Endothelial cell of umbilical vein (primary cell): ENCODE results near the gene SCRN1.

Experiments used
- EZH2 ChIP-seq: IDR thresholded peaks from 2 replicates; pipeline ENCODE4 v1.6.1; 2012; ENCODE audit warnings: borderline replicate concordance, low read depth, mild to moderate bottlenecking, moderate library complexity, low read length, inconsistent platforms; ENCODE audit not compliant: severe bottlenecking
- GATA2 ChIP-seq: IDR thresholded peaks from 2 replicates; pipeline ENCODE4 v1.7.0; 2011; ENCODE audit warnings: low read depth, mild to moderate bottlenecking, moderate library complexity, mixed read lengths, low read length; ENCODE audit not compliant: insufficient read length, insufficient read depth
- JUN ChIP-seq: IDR thresholded peaks from 2 replicates; pipeline ENCODE4 v1.6.1; 2011; ENCODE audit warnings: borderline replicate concordance, low read depth; ENCODE audit not compliant: insufficient read length, insufficient read depth
- POLR2A ChIP-seq: IDR thresholded peaks from 2 replicates; pipeline ENCODE4 v1.6.1; 2012; ENCODE audit warnings: low read depth, mild to moderate bottlenecking, control low read depth, low read length
- POLR2AphosphoS5 ChIP-seq: IDR thresholded peaks from 2 replicates; pipeline ENCODE4 v1.6.1; 2012; ENCODE audit warnings: low read depth, mild to moderate bottlenecking, control low read depth, low read length, moderate library complexity; ENCODE audit not compliant: insufficient read depth
- TF ChIP-seq, protein P1 (sequence below), 2 donors: IDR thresholded peaks; 1 replicate in 1 of 2; 2 replicates in 1 of 2; pipeline ENCODE4 v1.5.1; 2011; ENCODE audit warnings: low read length in 2 of 2, mild to moderate bottlenecking in 2 of 2, moderate library complexity in 2 of 2, control low read depth in 1 of 2, inconsistent platforms in 1 of 2, low read depth in 1 of 2; ENCODE audit not compliant: insufficient read depth in 1 of 2; ENCODE audit errors: extremely low read depth in 1 of 2
- TF ChIP-seq, protein P2 (sequence below): IDR thresholded peaks from 2 replicates; pipeline ENCODE4 v1.6.1; 2011; ENCODE audit not compliant: insufficient read depth, insufficient read length

DNA sequence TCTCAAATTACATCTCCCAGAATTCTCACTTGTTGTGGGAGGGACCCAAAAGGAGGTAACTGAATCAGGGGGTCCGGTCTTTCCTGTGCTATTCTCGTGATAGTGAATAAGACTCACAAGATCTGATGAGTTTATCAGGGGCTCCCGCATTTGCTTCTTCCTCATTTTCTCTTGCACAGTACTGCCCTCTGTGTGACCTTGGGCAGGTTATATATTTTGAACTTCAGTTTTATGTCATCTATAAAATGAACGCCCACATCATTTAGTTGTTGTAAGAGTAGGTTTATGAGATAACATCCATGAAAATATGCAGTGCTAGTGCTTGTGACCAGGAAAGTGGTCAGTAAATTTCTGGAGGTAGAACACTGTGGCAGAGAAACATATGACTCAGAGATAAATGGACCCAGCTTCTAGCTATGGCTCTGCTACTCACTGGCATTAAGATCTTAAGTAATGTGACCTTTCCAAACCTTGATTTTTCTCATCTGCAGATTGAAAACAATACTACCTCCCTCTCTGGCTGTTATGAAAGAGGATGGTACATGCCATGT, 44.3 kb downstream of the SCRN1 start:
- TF ChIP-seq POLR2A: no peak
- TF ChIP-seq EZH2: no peak
- TF ChIP-seq, protein P1, sequence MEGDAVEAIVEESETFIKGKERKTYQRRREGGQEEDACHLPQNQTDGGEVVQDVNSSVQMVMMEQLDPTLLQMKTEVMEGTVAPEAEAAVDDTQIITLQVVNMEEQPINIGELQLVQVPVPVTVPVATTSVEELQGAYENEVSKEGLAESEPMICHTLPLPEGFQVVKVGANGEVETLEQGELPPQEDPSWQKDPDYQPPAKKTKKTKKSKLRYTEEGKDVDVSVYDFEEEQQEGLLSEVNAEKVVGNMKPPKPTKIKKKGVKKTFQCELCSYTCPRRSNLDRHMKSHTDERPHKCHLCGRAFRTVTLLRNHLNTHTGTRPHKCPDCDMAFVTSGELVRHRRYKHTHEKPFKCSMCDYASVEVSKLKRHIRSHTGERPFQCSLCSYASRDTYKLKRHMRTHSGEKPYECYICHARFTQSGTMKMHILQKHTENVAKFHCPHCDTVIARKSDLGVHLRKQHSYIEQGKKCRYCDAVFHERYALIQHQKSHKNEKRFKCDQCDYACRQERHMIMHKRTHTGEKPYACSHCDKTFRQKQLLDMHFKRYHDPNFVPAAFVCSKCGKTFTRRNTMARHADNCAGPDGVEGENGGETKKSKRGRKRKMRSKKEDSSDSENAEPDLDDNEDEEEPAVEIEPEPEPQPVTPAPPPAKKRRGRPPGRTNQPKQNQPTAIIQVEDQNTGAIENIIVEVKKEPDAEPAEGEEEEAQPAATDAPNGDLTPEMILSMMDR (IDR thresholded peaks at IDR 0.05; ENCODE audit: extremely low read depth in 1 of 2, insufficient read depth in 1 of 2, low read depth in 1 of 2, low read length in 2 of 2): no peak
- TF ChIP-seq, protein P2, sequence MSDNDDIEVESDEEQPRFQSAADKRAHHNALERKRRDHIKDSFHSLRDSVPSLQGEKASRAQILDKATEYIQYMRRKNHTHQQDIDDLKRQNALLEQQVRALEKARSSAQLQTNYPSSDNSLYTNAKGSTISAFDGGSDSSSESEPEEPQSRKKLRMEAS: no peak
- no peak for TF ChIP-seq POLR2AphosphoS5
- no peak for TF ChIP-seq JUN
- no peak for TF ChIP-seq GATA2
